PFSK-1 (cell line): ENCODE results near the gene PYGL.

Source experiments
- FOXP2 ChIP-seq: optimal IDR thresholded peaks from 2 replicates; pipeline ENCODE3; 2011; ENCODE audit warnings: borderline replicate concordance, control low read depth, inconsistent platforms; ENCODE audit not compliant: insufficient read depth; ENCODE audit errors: extremely low read length, extremely low read depth
- POLR2AphosphoS5 ChIP-seq: IDR thresholded peaks from 2 replicates; pipeline ENCODE4 v1.6.1; 2012; ENCODE audit warnings: low read depth, mild to moderate bottlenecking, control low read depth, low read length, moderate library complexity
- SIN3A ChIP-seq: IDR thresholded peaks from 2 replicates; pipeline ENCODE4 v1.6.1; 2012; ENCODE audit warnings: mild to moderate bottlenecking, low read length, moderate library complexity, borderline replicate concordance; ENCODE audit not compliant: insufficient read depth
- TAF1 ChIP-seq: IDR thresholded peaks from 2 replicates; pipeline ENCODE4 v1.6.1; 2012; ENCODE audit warnings: low read length, control low read depth, borderline replicate concordance; ENCODE audit not compliant: insufficient read depth
- TF ChIP-seq, protein P1 (sequence below), 2 experiments: IDR thresholded peaks; 2 replicates each; pipeline versions ENCODE4 v1.6.1 to v1.8.0; 2011 to 2012; ENCODE audit warnings: low read depth in 2 of 2, low read length in 2 of 2, control low read depth in 1 of 2, inconsistent platforms in 1 of 2, mild to moderate bottlenecking in 1 of 2, moderate library complexity in 1 of 2; ENCODE audit not compliant: insufficient read depth in 1 of 2

PYGL gene

DNA sequence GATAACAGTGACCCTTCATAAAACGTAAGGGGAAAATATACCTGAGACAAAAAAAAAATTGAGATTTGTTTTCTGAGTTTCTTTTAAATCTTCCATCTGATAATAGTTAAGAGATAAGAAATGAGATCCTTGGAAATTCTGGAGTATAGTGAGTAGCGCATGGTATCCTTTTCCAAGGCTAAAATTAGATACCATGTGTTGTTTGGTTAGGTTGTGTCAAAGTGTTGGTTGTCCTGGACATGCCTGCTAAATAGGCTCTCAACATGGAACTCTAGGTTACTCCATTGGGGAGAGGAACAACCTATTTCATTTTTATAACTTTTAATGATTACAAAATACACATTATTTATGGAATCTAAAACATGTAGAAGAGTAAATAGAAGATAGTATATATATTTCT, 14.8 kb downstream of the PYGL start:
- no peak for TF ChIP-seq SIN3A

DNA sequence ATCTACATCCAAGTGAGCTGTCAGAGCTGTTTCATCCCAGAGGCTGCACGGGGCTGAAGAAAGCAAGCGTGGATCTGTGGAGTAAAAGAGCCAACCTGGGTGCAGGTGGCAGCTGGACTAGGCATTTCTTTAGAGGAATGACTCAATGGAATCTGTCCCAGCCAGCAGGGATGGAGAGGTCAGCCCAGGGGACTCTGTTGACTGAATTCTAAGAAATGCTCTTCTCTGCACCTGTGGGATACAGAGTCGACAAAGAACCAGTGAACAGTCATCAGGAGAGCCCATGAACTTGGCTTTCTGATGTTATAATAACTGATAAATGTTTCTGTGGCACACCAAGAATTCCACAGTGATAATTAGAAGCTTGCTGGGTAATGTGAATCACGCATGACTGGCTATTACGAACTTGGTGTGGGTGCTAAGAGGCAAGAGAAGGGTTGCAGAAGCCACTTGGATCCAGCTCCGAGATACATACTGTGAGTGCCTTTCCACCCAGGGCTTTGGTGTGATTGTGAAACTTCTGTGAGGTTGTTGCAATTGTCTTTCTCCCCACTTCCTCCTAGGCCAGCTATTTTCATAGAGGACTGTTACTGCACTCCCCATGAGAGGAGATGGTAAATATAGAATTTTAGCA, 16.2 kb downstream of the PYGL start:
- TF ChIP-seq FOXP2 (no peak), POLR2AphosphoS5 (no peak), TAF1 (no peak), SIN3A (no peak)
- TF ChIP-seq, protein P1, sequence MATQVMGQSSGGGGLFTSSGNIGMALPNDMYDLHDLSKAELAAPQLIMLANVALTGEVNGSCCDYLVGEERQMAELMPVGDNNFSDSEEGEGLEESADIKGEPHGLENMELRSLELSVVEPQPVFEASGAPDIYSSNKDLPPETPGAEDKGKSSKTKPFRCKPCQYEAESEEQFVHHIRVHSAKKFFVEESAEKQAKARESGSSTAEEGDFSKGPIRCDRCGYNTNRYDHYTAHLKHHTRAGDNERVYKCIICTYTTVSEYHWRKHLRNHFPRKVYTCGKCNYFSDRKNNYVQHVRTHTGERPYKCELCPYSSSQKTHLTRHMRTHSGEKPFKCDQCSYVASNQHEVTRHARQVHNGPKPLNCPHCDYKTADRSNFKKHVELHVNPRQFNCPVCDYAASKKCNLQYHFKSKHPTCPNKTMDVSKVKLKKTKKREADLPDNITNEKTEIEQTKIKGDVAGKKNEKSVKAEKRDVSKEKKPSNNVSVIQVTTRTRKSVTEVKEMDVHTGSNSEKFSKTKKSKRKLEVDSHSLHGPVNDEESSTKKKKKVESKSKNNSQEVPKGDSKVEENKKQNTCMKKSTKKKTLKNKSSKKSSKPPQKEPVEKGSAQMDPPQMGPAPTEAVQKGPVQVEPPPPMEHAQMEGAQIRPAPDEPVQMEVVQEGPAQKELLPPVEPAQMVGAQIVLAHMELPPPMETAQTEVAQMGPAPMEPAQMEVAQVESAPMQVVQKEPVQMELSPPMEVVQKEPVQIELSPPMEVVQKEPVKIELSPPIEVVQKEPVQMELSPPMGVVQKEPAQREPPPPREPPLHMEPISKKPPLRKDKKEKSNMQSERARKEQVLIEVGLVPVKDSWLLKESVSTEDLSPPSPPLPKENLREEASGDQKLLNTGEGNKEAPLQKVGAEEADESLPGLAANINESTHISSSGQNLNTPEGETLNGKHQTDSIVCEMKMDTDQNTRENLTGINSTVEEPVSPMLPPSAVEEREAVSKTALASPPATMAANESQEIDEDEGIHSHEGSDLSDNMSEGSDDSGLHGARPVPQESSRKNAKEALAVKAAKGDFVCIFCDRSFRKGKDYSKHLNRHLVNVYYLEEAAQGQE (IDR thresholded peaks at IDR 0.05; ENCODE audit: insufficient read depth in 1 of 2, low read depth in 2 of 2, low read length in 2 of 2) = no peak

DNA sequence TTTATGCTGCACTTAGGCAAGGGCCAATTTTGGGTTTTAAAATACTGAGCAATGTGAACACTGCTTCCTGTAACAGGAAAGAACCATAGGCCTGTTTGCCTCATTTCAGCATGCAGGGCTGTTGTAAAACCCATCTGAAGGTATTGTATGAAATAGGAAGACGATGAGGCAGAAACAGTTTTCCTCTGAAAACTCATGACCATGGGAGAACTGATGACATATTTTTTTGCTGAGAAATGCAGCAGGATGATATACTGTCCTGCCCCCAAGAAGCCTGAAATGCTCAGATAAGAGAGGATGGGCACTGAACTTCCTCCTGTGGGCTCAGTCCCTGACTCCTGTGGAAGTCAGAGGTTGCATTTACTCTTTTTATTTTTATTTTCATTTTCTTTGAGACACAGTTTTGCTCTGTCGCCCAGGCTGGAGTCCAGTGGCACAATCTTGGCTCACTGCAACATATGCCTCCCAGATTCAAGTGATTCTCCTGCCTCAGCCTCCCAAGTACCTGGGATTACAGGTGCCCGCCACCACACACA, 17.4 kb downstream of the PYGL start:
- no peak for TF ChIP-seq FOXP2
- TF ChIP-seq POLR2AphosphoS5 = no peak
- TF ChIP-seq TAF1 = no peak
- no peak for TF ChIP-seq SIN3A
- TF ChIP-seq, protein P1 (IDR thresholded peaks at IDR 0.05; ENCODE audit: insufficient read depth in 1 of 2, low read depth in 2 of 2, low read length in 2 of 2) = no peak

DNA sequence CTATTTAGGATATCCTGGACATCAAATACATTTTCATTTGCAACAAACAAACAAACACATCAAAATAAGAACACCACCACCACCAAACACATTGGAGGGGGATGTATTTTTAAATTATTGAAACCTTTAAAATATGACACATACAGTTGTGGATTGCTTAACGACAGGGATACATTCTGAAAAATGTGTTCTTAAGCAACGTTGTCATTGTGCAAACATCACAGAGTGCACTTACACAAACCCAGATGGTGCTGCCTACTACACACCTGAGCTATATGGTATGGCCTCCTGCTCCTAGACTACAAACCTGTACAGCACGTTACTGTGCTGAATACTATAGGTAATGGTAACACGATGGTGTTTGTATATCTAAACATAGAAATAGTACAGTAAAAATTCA, 19.4 kb downstream of the PYGL start:
- TF ChIP-seq POLR2AphosphoS5 = no peak
- TF ChIP-seq FOXP2 = no peak
- TF ChIP-seq, protein P1 (IDR thresholded peaks at IDR 0.05; ENCODE audit: insufficient read depth in 1 of 2, low read depth in 2 of 2, low read length in 2 of 2) = no peak
- TF ChIP-seq SIN3A = no peak
- no peak for TF ChIP-seq TAF1

DNA sequence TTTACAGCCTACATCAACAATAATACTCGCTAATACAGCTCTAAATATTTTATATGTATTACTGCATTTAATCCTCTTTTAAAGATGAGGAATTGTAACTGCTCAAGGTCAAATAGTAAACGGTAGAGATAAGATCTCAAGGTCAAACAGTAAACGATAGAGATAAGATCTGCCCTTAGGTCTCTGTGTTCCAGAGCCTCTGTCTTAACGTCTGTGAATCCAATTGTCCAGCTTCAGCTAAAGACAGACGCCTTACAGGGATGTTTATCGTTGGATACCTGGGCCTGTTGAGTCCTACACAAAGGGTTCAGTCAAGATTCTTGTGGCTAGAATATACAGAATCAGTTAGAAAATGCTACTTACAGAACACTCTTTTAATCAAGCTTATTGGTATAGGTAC, 20.0 kb downstream of the PYGL start:
- TF ChIP-seq, protein P1 (IDR thresholded peaks at IDR 0.05; ENCODE audit: insufficient read depth in 1 of 2, low read depth in 2 of 2, low read length in 2 of 2) = no peak
- TF ChIP-seq SIN3A = no peak
- no peak for TF ChIP-seq POLR2AphosphoS5
- TF ChIP-seq FOXP2 = no peak
- TF ChIP-seq TAF1 = no peak
